ENCODE results near the gene ARID2. TPM values are rescaled to one million over a fixed set of nuclear protein-coding genes. Genes with fewer than 3 reads are reported as not detected.

Gene ARID2
- total and polyA plus RNA-seq, 2 experiments from 2014 or later: 26.5 to 54.9 TPM

DNA sequence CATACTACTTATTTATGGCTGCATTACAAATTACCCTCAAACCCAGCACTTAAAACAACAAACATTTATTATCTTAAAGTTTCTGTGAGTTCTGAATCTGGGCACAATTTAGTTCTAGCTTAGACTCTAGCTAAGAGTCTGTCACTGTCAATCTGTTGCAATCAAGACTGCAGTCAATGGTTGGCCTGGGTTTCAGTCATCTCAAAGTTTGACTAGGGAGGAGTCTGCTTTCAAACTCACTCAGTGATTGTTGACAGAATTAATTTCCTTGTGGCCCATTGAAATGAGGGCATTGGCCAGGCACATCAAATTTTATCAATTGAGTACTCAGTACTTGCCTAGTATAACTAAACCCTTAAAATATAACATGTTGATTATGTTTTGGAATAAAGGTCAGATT is 51.6 kb downstream of the ARID2 start:
- ATAC-seq (no peak), DNase-seq (ENCODE audit: low spot score) (no peak)
- H3K4me3 Mint-ChIP-seq: no peak overlapping the region
- H3K27ac Mint-ChIP-seq: no peak overlapping the region
- peaks cover 25% of the 10 kb centered on the region for H3K4me1 Mint-ChIP-seq
- Histone ChIP-seq H3K27ac (ENCODE audit: low read depth) (no peak overlapping the region), H3K4me1 (ENCODE audit: insufficient read depth) (peaks cover 13% of the 10 kb centered on the region; the same call in 1 of the 2 replicates), H2AFZ (no peak overlapping the region), H3K4me2 (no peak overlapping the region), H3K9me2 (ENCODE audit: insufficient read depth) (no peaks in the 10 kb centered on the region), H3K4me3 (no peak overlapping the region), H4K20me1 (replicated peaks; ENCODE audit: insufficient read depth) (peaks cover 35% of the 10 kb centered on the region), H3K79me2 (replicated peaks; ENCODE audit: insufficient read depth) (peaks cover 96% of the 10 kb centered on the region), H3K27me3 (ENCODE audit: insufficient read depth) (no peaks in the 10 kb centered on the region), H3F3A (replicated peaks; ENCODE audit: low read depth) (no peaks in the 10 kb centered on the region), H3K36me3 (ENCODE audit: insufficient read depth) (no peaks in the 10 kb centered on the region)
- H3K9me3 Mint-ChIP-seq: no peaks in the 10 kb centered on the region
- H3K27me3 Mint-ChIP-seq (ENCODE audit: insufficient read depth, low read depth, poor library complexity): no peaks in the 10 kb centered on the region
- TF ChIP-seq, protein P1, sequence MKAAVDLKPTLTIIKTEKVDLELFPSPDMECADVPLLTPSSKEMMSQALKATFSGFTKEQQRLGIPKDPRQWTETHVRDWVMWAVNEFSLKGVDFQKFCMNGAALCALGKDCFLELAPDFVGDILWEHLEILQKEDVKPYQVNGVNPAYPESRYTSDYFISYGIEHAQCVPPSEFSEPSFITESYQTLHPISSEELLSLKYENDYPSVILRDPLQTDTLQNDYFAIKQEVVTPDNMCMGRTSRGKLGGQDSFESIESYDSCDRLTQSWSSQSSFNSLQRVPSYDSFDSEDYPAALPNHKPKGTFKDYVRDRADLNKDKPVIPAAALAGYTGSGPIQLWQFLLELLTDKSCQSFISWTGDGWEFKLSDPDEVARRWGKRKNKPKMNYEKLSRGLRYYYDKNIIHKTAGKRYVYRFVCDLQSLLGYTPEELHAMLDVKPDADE (IDR thresholded peaks at IDR 0.05): no peak
- TF ChIP-seq EZH2phosphoT487 (IDR thresholded peaks at IDR 0.05; ENCODE audit: unreplicated experiment) (no peak), CREB1 (CRISPR knock-in tag; IDR thresholded peaks at IDR 0.05; ENCODE audit: low read depth) (no peak), STAT1 (IDR thresholded peaks at IDR 0.05; ENCODE audit: unreplicated experiment) (no peak), EZH2 (IDR thresholded peaks at IDR 0.05; ENCODE audit: low read depth, unreplicated experiment) (no peak), ZNF331 (CRISPR knock-in tag; IDR thresholded peaks at IDR 0.05; ENCODE audit: low read depth) (no peak), POLR2AphosphoS5 (IDR thresholded peaks at IDR 0.05; ENCODE audit: low read depth) (no peak), ZNF114 (CRISPR knock-in tag; IDR thresholded peaks at IDR 0.05) (no peak), JUNB (IDR thresholded peaks at IDR 0.05; ENCODE audit: unreplicated experiment) (no peak), NANOG (IDR thresholded peaks at IDR 0.05; ENCODE audit: borderline replicate concordance) (no peak)
- TF ChIP-seq, protein P2, sequence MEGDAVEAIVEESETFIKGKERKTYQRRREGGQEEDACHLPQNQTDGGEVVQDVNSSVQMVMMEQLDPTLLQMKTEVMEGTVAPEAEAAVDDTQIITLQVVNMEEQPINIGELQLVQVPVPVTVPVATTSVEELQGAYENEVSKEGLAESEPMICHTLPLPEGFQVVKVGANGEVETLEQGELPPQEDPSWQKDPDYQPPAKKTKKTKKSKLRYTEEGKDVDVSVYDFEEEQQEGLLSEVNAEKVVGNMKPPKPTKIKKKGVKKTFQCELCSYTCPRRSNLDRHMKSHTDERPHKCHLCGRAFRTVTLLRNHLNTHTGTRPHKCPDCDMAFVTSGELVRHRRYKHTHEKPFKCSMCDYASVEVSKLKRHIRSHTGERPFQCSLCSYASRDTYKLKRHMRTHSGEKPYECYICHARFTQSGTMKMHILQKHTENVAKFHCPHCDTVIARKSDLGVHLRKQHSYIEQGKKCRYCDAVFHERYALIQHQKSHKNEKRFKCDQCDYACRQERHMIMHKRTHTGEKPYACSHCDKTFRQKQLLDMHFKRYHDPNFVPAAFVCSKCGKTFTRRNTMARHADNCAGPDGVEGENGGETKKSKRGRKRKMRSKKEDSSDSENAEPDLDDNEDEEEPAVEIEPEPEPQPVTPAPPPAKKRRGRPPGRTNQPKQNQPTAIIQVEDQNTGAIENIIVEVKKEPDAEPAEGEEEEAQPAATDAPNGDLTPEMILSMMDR (conservative IDR thresholded peaks at IDR 0.05; ENCODE audit: low read depth in 2 of 2): no peak
- TF ChIP-seq, protein P3, sequence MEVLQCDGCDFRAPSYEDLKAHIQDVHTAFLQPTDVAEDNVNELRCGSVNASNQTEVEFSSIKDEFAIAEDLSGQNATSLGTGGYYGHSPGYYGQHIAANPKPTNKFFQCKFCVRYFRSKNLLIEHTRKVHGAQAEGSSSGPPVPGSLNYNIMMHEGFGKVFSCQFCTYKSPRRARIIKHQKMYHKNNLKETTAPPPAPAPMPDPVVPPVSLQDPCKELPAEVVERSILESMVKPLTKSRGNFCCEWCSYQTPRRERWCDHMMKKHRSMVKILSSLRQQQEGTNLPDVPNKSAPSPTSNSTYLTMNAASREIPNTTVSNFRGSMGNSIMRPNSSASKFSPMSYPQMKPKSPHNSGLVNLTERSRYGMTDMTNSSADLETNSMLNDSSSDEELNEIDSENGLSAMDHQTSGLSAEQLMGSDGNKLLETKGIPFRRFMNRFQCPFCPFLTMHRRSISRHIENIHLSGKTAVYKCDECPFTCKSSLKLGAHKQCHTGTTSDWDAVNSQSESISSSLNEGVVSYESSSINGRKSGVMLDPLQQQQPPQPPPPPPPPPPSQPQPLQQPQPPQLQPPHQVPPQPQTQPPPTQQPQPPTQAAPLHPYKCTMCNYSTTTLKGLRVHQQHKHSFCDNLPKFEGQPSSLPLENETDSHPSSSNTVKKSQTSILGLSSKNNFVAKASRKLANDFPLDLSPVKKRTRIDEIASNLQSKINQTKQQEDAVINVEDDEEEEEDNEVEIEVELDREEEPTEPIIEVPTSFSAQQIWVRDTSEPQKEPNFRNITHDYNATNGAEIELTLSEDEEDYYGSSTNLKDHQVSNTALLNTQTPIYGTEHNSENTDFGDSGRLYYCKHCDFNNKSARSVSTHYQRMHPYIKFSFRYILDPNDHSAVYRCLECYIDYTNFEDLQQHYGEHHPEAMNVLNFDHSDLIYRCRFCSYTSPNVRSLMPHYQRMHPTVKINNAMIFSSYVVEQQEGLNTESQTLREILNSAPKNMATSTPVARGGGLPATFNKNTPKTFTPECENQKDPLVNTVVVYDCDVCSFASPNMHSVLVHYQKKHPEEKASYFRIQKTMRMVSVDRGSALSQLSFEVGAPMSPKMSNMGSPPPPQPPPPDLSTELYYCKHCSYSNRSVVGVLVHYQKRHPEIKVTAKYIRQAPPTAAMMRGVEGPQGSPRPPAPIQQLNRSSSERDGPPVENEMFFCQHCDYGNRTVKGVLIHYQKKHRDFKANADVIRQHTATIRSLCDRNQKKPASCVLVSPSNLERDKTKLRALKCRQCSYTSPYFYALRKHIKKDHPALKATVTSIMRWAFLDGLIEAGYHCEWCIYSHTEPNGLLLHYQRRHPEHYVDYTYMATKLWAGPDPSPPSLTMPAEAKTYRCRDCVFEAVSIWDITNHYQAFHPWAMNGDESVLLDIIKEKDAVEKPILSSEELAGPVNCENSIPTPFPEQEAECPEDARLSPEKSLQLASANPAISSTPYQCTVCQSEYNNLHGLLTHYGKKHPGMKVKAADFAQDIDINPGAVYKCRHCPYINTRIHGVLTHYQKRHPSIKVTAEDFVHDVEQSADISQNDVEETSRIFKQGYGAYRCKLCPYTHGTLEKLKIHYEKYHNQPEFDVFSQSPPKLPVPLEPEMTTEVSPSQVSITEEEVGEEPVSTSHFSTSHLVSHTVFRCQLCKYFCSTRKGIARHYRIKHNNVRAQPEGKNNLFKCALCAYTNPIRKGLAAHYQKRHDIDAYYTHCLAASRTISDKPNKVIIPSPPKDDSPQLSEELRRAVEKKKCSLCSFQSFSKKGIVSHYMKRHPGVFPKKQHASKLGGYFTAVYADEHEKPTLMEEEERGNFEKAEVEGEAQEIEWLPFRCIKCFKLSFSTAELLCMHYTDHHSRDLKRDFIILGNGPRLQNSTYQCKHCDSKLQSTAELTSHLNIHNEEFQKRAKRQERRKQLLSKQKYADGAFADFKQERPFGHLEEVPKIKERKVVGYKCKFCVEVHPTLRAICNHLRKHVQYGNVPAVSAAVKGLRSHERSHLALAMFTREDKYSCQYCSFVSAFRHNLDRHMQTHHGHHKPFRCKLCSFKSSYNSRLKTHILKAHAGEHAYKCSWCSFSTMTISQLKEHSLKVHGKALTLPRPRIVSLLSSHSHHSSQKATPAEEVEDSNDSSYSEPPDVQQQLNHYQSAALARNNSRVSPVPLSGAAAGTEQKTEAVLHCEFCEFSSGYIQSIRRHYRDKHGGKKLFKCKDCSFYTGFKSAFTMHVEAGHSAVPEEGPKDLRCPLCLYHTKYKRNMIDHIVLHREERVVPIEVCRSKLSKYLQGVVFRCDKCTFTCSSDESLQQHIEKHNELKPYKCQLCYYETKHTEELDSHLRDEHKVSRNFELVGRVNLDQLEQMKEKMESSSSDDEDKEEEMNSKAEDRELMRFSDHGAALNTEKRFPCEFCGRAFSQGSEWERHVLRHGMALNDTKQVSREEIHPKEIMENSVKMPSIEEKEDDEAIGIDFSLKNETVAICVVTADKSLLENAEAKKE (CRISPR knock-in tag; IDR thresholded peaks at IDR 0.05): no peak
- TF ChIP-seq, protein P4, sequence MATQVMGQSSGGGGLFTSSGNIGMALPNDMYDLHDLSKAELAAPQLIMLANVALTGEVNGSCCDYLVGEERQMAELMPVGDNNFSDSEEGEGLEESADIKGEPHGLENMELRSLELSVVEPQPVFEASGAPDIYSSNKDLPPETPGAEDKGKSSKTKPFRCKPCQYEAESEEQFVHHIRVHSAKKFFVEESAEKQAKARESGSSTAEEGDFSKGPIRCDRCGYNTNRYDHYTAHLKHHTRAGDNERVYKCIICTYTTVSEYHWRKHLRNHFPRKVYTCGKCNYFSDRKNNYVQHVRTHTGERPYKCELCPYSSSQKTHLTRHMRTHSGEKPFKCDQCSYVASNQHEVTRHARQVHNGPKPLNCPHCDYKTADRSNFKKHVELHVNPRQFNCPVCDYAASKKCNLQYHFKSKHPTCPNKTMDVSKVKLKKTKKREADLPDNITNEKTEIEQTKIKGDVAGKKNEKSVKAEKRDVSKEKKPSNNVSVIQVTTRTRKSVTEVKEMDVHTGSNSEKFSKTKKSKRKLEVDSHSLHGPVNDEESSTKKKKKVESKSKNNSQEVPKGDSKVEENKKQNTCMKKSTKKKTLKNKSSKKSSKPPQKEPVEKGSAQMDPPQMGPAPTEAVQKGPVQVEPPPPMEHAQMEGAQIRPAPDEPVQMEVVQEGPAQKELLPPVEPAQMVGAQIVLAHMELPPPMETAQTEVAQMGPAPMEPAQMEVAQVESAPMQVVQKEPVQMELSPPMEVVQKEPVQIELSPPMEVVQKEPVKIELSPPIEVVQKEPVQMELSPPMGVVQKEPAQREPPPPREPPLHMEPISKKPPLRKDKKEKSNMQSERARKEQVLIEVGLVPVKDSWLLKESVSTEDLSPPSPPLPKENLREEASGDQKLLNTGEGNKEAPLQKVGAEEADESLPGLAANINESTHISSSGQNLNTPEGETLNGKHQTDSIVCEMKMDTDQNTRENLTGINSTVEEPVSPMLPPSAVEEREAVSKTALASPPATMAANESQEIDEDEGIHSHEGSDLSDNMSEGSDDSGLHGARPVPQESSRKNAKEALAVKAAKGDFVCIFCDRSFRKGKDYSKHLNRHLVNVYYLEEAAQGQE (IDR thresholded peaks at IDR 0.05; ENCODE audit: unreplicated experiment): no peak
- no peaks in the 10 kb centered on the region for H3K36me3 Mint-ChIP-seq (ENCODE audit: low read depth)
